ENCODE results near the gene FKRP. TPM values are rescaled to one million over a fixed set of nuclear protein-coding genes. Genes with fewer than 3 reads are reported as not detected.
A peak's percentile ranks its signal among the peaks of the same experiment; 100 is the strongest.

FKRP gene
- total and polyA plus RNA-seq, 2 of the 13 experiments (the other 11 are each of a cell fraction or from before 2014, with no cell fraction given) = 7.3 to 9.8 TPM

DNA sequence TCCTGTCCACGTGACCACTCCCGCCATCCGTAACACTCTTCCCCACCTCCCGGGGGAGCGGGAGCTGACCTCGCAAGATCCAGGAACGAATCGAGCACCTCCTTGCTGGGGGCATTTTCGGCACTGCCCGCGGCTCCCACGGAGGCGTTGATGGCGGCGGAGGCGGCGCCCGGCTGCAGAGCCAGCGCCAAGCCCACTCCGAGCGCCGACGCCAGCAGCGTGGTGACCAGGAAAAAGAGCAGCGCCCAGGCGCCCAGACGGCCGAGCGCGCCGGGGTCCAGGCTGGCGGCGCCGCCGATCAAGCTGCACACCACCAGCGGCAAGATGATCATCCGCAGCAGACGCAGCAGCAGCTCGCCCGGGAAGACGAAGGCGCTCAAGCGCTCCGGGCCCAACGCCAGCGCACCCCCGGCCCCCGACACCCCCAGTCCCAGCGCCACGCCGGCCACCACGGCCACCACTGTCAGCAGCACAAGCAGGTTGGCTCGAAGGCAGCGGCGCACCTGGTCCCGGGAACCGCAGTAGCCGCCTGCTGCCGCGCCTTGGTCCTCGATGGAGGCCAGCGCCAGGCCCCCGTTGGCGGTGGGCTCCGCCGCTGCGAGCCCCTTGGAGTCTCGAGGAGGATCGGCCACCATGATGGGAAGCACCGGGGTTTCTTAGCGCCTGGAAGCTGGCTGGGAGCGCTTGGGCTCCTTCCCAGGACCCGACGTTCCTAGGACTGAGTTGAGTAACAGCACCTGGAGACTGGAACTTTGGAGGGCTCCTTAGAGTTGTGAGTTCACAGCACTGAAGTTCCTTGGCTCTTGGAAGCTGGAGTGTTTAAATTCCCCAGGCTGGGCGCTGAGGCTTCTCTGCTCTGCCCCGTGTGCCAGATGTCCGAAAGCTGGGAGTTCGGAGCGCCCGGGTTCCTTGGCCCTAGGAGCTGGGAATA, 41.7 kb downstream of the FKRP start (continued):
- TF ChIP-seq, protein P1, sequence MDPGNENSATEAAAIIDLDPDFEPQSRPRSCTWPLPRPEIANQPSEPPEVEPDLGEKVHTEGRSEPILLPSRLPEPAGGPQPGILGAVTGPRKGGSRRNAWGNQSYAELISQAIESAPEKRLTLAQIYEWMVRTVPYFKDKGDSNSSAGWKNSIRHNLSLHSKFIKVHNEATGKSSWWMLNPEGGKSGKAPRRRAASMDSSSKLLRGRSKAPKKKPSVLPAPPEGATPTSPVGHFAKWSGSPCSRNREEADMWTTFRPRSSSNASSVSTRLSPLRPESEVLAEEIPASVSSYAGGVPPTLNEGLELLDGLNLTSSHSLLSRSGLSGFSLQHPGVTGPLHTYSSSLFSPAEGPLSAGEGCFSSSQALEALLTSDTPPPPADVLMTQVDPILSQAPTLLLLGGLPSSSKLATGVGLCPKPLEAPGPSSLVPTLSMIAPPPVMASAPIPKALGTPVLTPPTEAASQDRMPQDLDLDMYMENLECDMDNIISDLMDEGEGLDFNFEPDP (CRISPR knock-in tag; conservative IDR thresholded peaks at IDR 0.05) = 0 out of 2 replicates have a peak, but pooled peaks have one; percentile 71
- 0 out of 2 replicates have a peak, but pooled peaks have one; percentile 6 for TF ChIP-seq ZNF263 (CRISPR knock-in tag; IDR thresholded peaks at IDR 0.05)
- peak; percentile 17; the same call in 1 of the 2 replicates for TF ChIP-seq YEATS4 (CRISPR knock-in tag; IDR thresholded peaks at IDR 0.05; ENCODE audit: borderline replicate concordance)
- TF ChIP-seq, protein P2, sequence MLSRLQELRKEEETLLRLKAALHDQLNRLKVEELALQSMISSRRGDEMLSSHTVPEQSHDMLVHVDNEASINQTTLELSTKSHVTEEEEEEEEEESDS (CRISPR knock-in tag; IDR thresholded peaks at IDR 0.05; ENCODE audit: borderline replicate concordance) = no peak
- no peak for TF ChIP-seq MZF1 (CRISPR knock-in tag; IDR thresholded peaks at IDR 0.05; ENCODE audit: borderline replicate concordance)
- no peak for TF ChIP-seq ZMYM2 (CRISPR knock-in tag; IDR thresholded peaks at IDR 0.05)
- TF ChIP-seq, protein P3, sequence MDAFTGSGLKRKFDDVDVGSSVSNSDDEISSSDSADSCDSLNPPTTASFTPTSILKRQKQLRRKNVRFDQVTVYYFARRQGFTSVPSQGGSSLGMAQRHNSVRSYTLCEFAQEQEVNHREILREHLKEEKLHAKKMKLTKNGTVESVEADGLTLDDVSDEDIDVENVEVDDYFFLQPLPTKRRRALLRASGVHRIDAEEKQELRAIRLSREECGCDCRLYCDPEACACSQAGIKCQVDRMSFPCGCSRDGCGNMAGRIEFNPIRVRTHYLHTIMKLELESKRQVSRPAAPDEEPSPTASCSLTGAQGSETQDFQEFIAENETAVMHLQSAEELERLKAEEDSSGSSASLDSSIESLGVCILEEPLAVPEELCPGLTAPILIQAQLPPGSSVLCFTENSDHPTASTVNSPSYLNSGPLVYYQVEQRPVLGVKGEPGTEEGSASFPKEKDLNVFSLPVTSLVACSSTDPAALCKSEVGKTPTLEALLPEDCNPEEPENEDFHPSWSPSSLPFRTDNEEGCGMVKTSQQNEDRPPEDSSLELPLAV (CRISPR knock-in tag; conservative IDR thresholded peaks at IDR 0.05; ENCODE audit: low read depth) = no peak
- no peak for TF ChIP-seq FOXM1 (CRISPR knock-in tag; IDR thresholded peaks at IDR 0.05)
- no peak for TF ChIP-seq MBD4 (IDR thresholded peaks at IDR 0.05; ENCODE audit: borderline replicate concordance, low read length)
- TF ChIP-seq ZNF224 (CRISPR knock-in tag; IDR thresholded peaks at IDR 0.05) = 0 out of 2 replicates have a peak, but pooled peaks have one; percentile 33
- no peak for TF ChIP-seq SOX13 (IDR thresholded peaks at IDR 0.05)
- TF ChIP-seq SOX13 (CRISPR knock-in tag; conservative IDR thresholded peaks at IDR 0.05 in 1 of 2, IDR thresholded peaks at IDR 0.05 in 1 of 2) = no peak
- TF ChIP-seq DNMT1 (CRISPR knock-in tag; IDR thresholded peaks at IDR 0.05) = no peak
- TF ChIP-seq, protein P4, sequence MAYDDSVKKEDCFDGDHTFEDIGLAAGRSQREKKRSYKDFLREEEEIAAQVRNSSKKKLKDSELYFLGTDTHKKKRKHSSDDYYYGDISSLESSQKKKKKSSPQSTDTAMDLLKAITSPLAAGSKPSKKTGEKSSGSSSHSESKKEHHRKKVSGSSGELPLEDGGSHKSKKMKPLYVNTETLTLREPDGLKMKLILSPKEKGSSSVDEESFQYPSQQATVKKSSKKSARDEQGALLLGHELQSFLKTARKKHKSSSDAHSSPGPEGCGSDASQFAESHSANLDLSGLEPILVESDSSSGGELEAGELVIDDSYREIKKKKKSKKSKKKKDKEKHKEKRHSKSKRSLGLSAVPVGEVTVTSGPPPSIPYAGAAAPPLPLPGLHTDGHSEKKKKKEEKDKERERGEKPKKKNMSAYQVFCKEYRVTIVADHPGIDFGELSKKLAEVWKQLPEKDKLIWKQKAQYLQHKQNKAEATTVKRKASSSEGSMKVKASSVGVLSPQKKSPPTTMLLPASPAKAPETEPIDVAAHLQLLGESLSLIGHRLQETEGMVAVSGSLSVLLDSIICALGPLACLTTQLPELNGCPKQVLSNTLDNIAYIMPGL (CRISPR knock-in tag; IDR thresholded peaks at IDR 0.05; ENCODE audit: borderline replicate concordance in 1 of 2, low read depth in 1 of 2) = peak; percentile 59 to 61; a peak in 2 of 4 replicates
- no peak for TF ChIP-seq KDM1A (CRISPR knock-in tag; IDR thresholded peaks at IDR 0.05)
- TF ChIP-seq CBX5 (CRISPR knock-in tag; IDR thresholded peaks at IDR 0.05; ENCODE audit: borderline replicate concordance) = no peak
- TF ChIP-seq HMG20B (CRISPR knock-in tag; conservative IDR thresholded peaks at IDR 0.05) = no peak
- TF ChIP-seq EED (CRISPR knock-in tag; IDR thresholded peaks at IDR 0.05) = no peak
- no peak for TF ChIP-seq ZBTB7A (CRISPR knock-in tag; IDR thresholded peaks at IDR 0.05)
- no peak for TF ChIP-seq MAFF (IDR thresholded peaks at IDR 0.05; ENCODE audit: low read depth, low read length)
- no peak for TF ChIP-seq JUNB (CRISPR knock-in tag; IDR thresholded peaks at IDR 0.05; ENCODE audit: borderline replicate concordance)
- TF ChIP-seq POLR2A (IDR thresholded peaks at IDR 0.05; ENCODE audit: insufficient read depth in 1 of 2, low read depth in 2 of 2, low read length in 2 of 2) = peak in 1 of 2 experiments; percentile 28; a peak in 1 of 4 replicates
- TF ChIP-seq KAT7 (CRISPR knock-in tag; IDR thresholded peaks at IDR 0.05; ENCODE audit: borderline replicate concordance) = peak; percentile 26
- peak; percentile 77; the same call in 1 of the 2 replicates for TF ChIP-seq ZNF709 (CRISPR knock-in tag; IDR thresholded peaks at IDR 0.05)
- no peak for TF ChIP-seq ZIK1 (CRISPR knock-in tag; IDR thresholded peaks at IDR 0.05; ENCODE audit: borderline replicate concordance, low read depth)
- TF ChIP-seq MXI1 (IDR thresholded peaks at IDR 0.05; ENCODE audit: borderline replicate concordance, low read depth, low read length) = no peak
